Measurements from ENCODE around the gene PDZK1IP1. TPM values are rescaled to one million over a fixed set of nuclear protein-coding genes. Genes with fewer than 3 reads are reported as not detected.

Gene PDZK1IP1
- total RNA-seq, 3 donors from 2014 or later (not counting 1 experiment from before 2014, with no cell fraction given): 0.54 TPM; not detected in 2

GRCh38 chr1:47229031-47229885 is 39.4 kb upstream of the PDZK1IP1 start:
- no peak for ATAC-seq
- peak overlapping the region; percentile 19 for H3K4me3 Mint-ChIP-seq
- intact Hi-C loops (cut with micrococcal nuclease): no loop called here

DNA sequence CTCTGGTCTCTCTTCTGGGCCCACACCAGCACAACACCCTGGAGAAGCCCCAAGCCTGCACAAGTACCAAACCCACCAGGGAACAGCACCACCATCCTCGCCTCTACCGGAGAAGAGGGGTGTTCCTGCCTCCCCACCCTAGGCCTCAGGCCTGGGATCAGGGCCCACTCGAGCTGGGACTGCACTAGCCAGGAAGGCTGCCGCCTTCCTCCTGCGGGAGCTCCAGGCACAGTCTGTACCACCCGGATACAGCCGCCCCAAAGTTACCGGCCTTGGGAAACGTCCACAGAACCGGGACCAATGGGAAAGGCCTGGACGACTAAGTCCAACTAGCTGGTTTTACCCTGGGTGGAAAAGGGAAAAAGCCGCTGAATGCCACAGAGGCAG is 38.8 kb upstream of the PDZK1IP1 start:
- Mint-ChIP-seq H3K27me3 (ENCODE audit: low read depth in 2 of 2) (peaks cover 69 to 74% of the 10 kb centered on the region in 2 donors), H3K36me3 (no peaks in the 10 kb centered on the region), H3K4me1 (peaks cover 22 to 41% of the 10 kb centered on the region in 2 donors), H3K4me3 (no peak overlapping the region), H3K9me3 (no peaks in the 10 kb centered on the region), H3K27ac (no peak overlapping the region)
- Histone ChIP-seq H3K27me3 (ENCODE audit: control insufficient read depth, insufficient read depth, low read length) (peaks cover 70% of the 10 kb centered on the region), H3K4me3 (ENCODE audit: low read length) (no peak overlapping the region), H3K27ac (ENCODE audit: low read length) (no peak overlapping the region), H3K36me3 (ENCODE audit: control insufficient read depth, insufficient read depth, low read length) (no peaks in the 10 kb centered on the region), H3K9me3 (ENCODE audit: control insufficient read depth, insufficient read depth, low read length) (no peaks in the 10 kb centered on the region), H3K4me1 (ENCODE audit: control insufficient read depth, insufficient read depth, low read length) (peaks cover 28% of the 10 kb centered on the region)
- DNase-seq (no peak), ATAC-seq (no peak)
- WGBS (ENCODE audit: insufficient coverage): 53% methylated on average over 12 of the region's 12 CpGs
- no peak for TF ChIP-seq CTCF (IDR thresholded peaks at IDR 0.05)
- intact Hi-C loops (cut with micrococcal nuclease): no loop called here

More at GRCh38 chr1:47229031-47229885, 39.4 kb upstream of the PDZK1IP1 start:
- WGBS (ENCODE audit: insufficient coverage): 16% methylated on average over 33 of the region's 35 CpGs
- Mint-ChIP-seq H3K27ac (no peak overlapping the region), H3K9me3 (no peaks in the 10 kb centered on the region), H3K4me1 (peaks cover 22 to 41% of the 10 kb centered on the region in 2 donors), H3K27me3 (ENCODE audit: low read depth in 2 of 2) (peaks cover 75 to 80% of the 10 kb centered on the region in 2 donors), H3K36me3 (no peaks in the 10 kb centered on the region)
- peaks cover 67% of the 10 kb centered on the region for H3K27me3 ChIP-seq (ENCODE audit: control insufficient read depth, insufficient read depth, low read length)
- no peak for DNase-seq
- H3K4me3 ChIP-seq (ENCODE audit: low read length): no peak overlapping the region
- H3K9me3 ChIP-seq (ENCODE audit: control insufficient read depth, insufficient read depth, low read length): no peaks in the 10 kb centered on the region
- no peak for TF ChIP-seq CTCF (IDR thresholded peaks at IDR 0.05)
- H3K27ac ChIP-seq (ENCODE audit: low read length): no peak overlapping the region
- H3K36me3 ChIP-seq (ENCODE audit: control insufficient read depth, insufficient read depth, low read length): no peaks in the 10 kb centered on the region
- peaks cover 28% of the 10 kb centered on the region for H3K4me1 ChIP-seq (ENCODE audit: control insufficient read depth, insufficient read depth, low read length)

- no peak for TF ChIP-seq CTCF (IDR thresholded peaks at IDR 0.05)
- peaks cover 22 to 39% of the 10 kb centered on the region in 2 donors for H3K4me1 Mint-ChIP-seq
- no peaks in the 10 kb centered on the region for H3K9me3 Mint-ChIP-seq
- Histone ChIP-seq H3K27ac (ENCODE audit: low read length) (no peak overlapping the region), H3K4me1 (ENCODE audit: control insufficient read depth, insufficient read depth, low read length) (peaks cover 28% of the 10 kb centered on the region), H3K9me3 (ENCODE audit: control insufficient read depth, insufficient read depth, low read length) (no peaks in the 10 kb centered on the region), H3K27me3 (ENCODE audit: control insufficient read depth, insufficient read depth, low read length) (peaks cover 62% of the 10 kb centered on the region), H3K36me3 (ENCODE audit: control insufficient read depth, insufficient read depth, low read length) (no peaks in the 10 kb centered on the region), H3K4me3 (ENCODE audit: low read length) (no peak overlapping the region)
- 87% methylated on average over 7 of the region's 7 CpGs for WGBS (ENCODE audit: insufficient coverage)
- no peaks in the 10 kb centered on the region for H3K36me3 Mint-ChIP-seq
- DNase-seq (no peak), ATAC-seq (no peak)
- peaks cover 59 to 63% of the 10 kb centered on the region in 2 donors for H3K27me3 Mint-ChIP-seq (ENCODE audit: low read depth in 2 of 2)
- no peak overlapping the region for H3K27ac Mint-ChIP-seq
- intact Hi-C loops (cut with micrococcal nuclease): no loop called here
- H3K4me3 Mint-ChIP-seq: no peak overlapping the region
These were observed 37.8 kb upstream of the PDZK1IP1 start for GRCh38 chr1:47227341-47228232.
